Natural killer cell (primary cell): ENCODE measurements around the gene SLC15A3. TPM values are rescaled to one million over a fixed set of nuclear protein-coding genes. Genes with fewer than 3 reads are reported as not detected.
A peak's percentile ranks its signal among the peaks of the same experiment; 100 is the strongest.

Source experiments
- ATAC-seq, 3 donors: fragments of 150-1000 bp in 2 of 3; fragments of 200-7000 bp in 1 of 3; cut with Tn5 transposase; 1 replicate in 1 of 3; 2 replicates in 2 of 3; pipeline ENCODE4 v1.10.0; 2021; ENCODE audit warnings: mild to moderate bottlenecking in 2 of 3, moderate library complexity in 2 of 3
- DNase-seq, 2 donors: peaks; one replicate each; pipeline versions ENCODE4 v3.0.0 to v3.0.0-alpha.2; 2013 to 2021; ENCODE audit warnings: mixed read lengths in 1 of 2
- H3K27ac ChIP-seq: one replicate; pipeline ENCODE4 v1.5.1; 2013; ENCODE audit warnings: mild to moderate bottlenecking, low read length
- H3K27me3 ChIP-seq: one replicate; pipeline ENCODE4 v1.6.1; 2013; ENCODE audit warnings: low read length; ENCODE audit not compliant: control insufficient read depth, insufficient read depth
- H3K36me3 ChIP-seq: one replicate; pipeline ENCODE4 v1.6.1; 2013; ENCODE audit warnings: low read length; ENCODE audit not compliant: control insufficient read depth, insufficient read depth
- H3K4me1 ChIP-seq: one replicate; pipeline ENCODE4 v1.6.1; 2013; ENCODE audit warnings: low read length; ENCODE audit not compliant: control insufficient read depth, insufficient read depth
- H3K4me3 ChIP-seq: one replicate; pipeline ENCODE4 v1.5.1; 2013; ENCODE audit warnings: low read length
- H3K9me3 ChIP-seq: one replicate; pipeline ENCODE4 v1.6.1; 2013; ENCODE audit warnings: low read length; ENCODE audit not compliant: control insufficient read depth, insufficient read depth
- H3K27ac Mint-ChIP-seq, 2 donors: one replicate each; pipeline ENCODE4 v1.8.0; 2022; ENCODE audit warnings: mild to moderate bottlenecking in 2 of 2, mixed read lengths in 2 of 2, moderate library complexity in 1 of 2
- H3K27me3 Mint-ChIP-seq, 2 donors: one replicate each; pipeline ENCODE4 v1.8.0; 2022; ENCODE audit warnings: low read depth in 2 of 2, mixed read lengths in 2 of 2
- H3K36me3 Mint-ChIP-seq: one replicate; pipeline ENCODE4 v1.8.0; 2022; ENCODE audit warnings: mixed read lengths
- H3K4me1 Mint-ChIP-seq, 2 donors: one replicate each; pipeline ENCODE4 v1.8.0; 2022; ENCODE audit warnings: mixed read lengths in 2 of 2
- H3K4me3 Mint-ChIP-seq: one replicate; pipeline ENCODE4 v1.8.0; 2022; ENCODE audit warnings: mild to moderate bottlenecking, moderate library complexity, mixed read lengths
- H3K9me3 Mint-ChIP-seq, 2 donors: one replicate each; pipeline ENCODE4 v1.8.0; 2022; ENCODE audit warnings: mixed read lengths in 2 of 2
- WGBS: methylation state at CpG from one replicate; pipeline ENCODE4 v1.1.7; 2013; ENCODE audit warnings: missing lambda C conversion rate; ENCODE audit not compliant: insufficient coverage; 5-methylcytosine and 5-hydroxymethylcytosine counted together
- intact Hi-C: fragments of 100-400 bp; cut with micrococcal nuclease; formaldehyde crosslinking; loops from one replicate; pipeline ENCODE4 v1.14.2; 2022
- total RNA-seq, 4 donors: library from RNA; stranded (reverse); fragments of 120-200 nt in 1 of 4; gene quantifications; one replicate each; pipeline versions ENCODE4 v1.2.3 to v1.2.4, GENCODE V29; 2013 to 2022
- TF ChIP-seq, protein P1 (sequence below): fragments of 200-600 bp; IDR thresholded peaks from one replicate; pipeline ENCODE4 v1.8.0; 2022; ENCODE audit warnings: antibody characterized with exemption

SLC15A3 gene
- total RNA-seq, 3 donors from 2014 or later (not counting 1 experiment from before 2014, with no cell fraction given) = 11.6 to 26.5 (median 20.1) TPM

GRCh38 chr11:60988658-60989057 is 36.7 kb upstream of the SLC15A3 start:
- WGBS = 92% methylated on average over 2 of the region's 2 CpGs
- H3K4me3 ChIP-seq = no peak overlapping the region
- TF ChIP-seq, protein P1, sequence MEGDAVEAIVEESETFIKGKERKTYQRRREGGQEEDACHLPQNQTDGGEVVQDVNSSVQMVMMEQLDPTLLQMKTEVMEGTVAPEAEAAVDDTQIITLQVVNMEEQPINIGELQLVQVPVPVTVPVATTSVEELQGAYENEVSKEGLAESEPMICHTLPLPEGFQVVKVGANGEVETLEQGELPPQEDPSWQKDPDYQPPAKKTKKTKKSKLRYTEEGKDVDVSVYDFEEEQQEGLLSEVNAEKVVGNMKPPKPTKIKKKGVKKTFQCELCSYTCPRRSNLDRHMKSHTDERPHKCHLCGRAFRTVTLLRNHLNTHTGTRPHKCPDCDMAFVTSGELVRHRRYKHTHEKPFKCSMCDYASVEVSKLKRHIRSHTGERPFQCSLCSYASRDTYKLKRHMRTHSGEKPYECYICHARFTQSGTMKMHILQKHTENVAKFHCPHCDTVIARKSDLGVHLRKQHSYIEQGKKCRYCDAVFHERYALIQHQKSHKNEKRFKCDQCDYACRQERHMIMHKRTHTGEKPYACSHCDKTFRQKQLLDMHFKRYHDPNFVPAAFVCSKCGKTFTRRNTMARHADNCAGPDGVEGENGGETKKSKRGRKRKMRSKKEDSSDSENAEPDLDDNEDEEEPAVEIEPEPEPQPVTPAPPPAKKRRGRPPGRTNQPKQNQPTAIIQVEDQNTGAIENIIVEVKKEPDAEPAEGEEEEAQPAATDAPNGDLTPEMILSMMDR = no peak
- Mint-ChIP-seq H3K27ac (no peak overlapping the region), H3K4me1 (peaks cover 11 to 34% of the 10 kb centered on the region in 2 donors), H3K36me3 (no peaks in the 10 kb centered on the region), H3K9me3 (no peaks in the 10 kb centered on the region), H3K4me3 (no peak overlapping the region), H3K27me3 (peaks cover 0 to 5% of the 10 kb centered on the region in 2 donors)
- ATAC-seq = no peak
- no peaks in the 10 kb centered on the region for H3K36me3 ChIP-seq
- H3K27me3 ChIP-seq = no peaks in the 10 kb centered on the region
- H3K4me1 ChIP-seq = peaks cover 51% of the 10 kb centered on the region
- no peaks in the 10 kb centered on the region for H3K9me3 ChIP-seq
- DNase-seq = no peak
- no peak overlapping the region for H3K27ac ChIP-seq
- intact Hi-C loops = no loop called here

DNA sequence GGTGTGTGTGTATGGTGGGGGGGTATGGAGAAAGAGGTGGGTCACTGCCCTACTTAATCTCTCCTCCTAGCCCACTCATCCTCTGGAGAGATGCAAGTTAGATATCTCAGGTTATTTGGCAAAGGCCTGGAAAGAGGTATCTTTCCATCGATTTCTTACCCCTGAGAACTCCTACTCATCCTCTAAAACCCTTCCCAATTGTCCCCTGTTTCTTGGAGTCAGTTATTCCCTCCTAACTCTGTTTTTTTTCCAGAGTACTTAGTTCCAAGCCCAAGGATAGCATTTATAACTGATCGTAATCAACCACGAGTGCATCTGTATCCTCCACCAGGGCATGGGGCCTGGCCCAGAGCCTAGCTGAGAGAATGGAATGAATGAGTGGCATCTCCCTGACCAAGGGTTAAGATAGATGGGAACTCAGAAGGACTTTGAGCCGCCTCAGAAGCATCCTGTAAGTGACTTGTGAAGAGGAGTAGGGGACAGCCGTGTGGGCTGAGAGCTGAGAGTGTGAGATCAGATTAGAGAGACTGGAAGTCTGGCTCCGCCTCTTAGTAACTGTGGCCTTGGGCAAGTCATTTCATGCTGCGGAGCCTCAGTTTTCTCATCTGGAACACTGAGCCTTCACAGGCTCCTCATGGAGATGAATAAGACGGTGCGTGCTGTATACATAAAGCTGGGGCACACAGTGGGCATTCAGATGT is 35.8 kb upstream of the SLC15A3 start:
- ATAC-seq = peak in 1 of 3 donors; percentile 25
- H3K4me1 Mint-ChIP-seq = peaks cover 6 to 30% of the 10 kb centered on the region in 2 donors
- H3K9me3 ChIP-seq = no peaks in the 10 kb centered on the region
- H3K4me3 ChIP-seq = no peak overlapping the region
- TF ChIP-seq, protein P1 = no peak
- peaks cover 44% of the 10 kb centered on the region for H3K4me1 ChIP-seq
- peaks cover 0 to 5% of the 10 kb centered on the region in 2 donors for H3K27me3 Mint-ChIP-seq
- H3K27me3 ChIP-seq = no peaks in the 10 kb centered on the region
- H3K36me3 Mint-ChIP-seq = no peaks in the 10 kb centered on the region
- peak in 1 of 2 donors; percentile 74 for DNase-seq
- no peaks in the 10 kb centered on the region for H3K9me3 Mint-ChIP-seq
- peak overlapping the region in 1 of 2 donors; percentile 25 for H3K27ac Mint-ChIP-seq
- no peaks in the 10 kb centered on the region for H3K36me3 ChIP-seq
- H3K27ac ChIP-seq = peak overlapping the region; percentile 2
- 83% methylated on average over 9 of the region's 9 CpGs for WGBS
- intact Hi-C loops = no loop called here
- H3K4me3 Mint-ChIP-seq = no peak overlapping the region

DNA sequence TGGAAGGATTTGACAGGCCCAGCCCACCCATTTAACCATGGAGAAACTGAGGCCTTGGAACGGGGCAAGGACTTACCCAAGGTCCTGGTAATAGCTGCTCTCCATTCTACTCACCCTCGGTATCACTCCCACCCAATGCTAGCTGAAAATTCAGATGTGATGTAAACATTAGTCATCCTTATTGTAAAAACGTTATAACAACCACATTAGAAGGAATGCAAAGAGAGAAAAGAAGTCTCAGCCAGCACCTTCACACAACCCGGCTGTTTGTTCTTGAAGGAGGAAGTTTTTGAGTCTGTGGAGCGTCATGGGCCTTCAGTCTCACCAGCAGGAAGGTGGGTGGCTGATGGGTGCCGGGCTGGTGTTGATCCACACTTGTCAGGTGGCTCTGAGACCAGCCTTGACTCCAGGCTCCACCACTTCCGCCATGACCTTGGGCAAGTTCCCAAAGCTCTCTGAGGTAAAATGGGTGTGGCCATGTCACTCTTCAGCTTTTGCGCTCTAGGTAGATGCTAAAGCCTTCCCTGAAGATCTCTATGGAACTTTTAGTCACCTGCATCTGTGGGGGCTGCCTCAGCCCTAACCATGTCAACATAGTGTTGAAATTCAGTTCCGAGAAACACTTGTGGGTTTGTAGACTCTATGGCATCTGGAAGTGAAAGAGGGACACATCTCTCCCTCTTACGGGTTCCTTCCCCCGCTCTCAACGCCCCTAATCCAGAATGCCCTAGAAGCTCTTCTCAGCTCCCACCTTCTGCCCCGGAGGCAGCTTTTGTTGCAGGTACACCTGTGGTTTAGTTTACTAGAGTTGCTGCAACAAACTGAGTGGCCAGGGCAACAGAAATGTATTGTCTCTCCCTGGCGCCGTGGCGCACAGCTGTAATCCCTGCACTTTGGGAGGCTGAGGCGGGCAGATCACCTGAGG is 34.3 kb upstream of the SLC15A3 start:
- peak overlapping the region; percentile 64 for H3K27ac ChIP-seq
- WGBS = 67% methylated on average over 16 of the region's 17 CpGs
- H3K9me3 ChIP-seq = no peaks in the 10 kb centered on the region
- no peaks in the 10 kb centered on the region for H3K9me3 Mint-ChIP-seq
- H3K27me3 ChIP-seq = no peaks in the 10 kb centered on the region
- peak overlapping the region; percentile 43 for H3K4me3 Mint-ChIP-seq
- H3K4me1 Mint-ChIP-seq = peaks cover 6 to 25% of the 10 kb centered on the region in 2 donors
- ATAC-seq = peak; percentile 61 to 86 (median 80)
- H3K4me3 ChIP-seq = no peak overlapping the region
- peaks cover 2% of the 10 kb centered on the region for H3K36me3 ChIP-seq
- intact Hi-C loops = no loop called here
- peak in 1 of 2 donors; percentile 97 for DNase-seq
- TF ChIP-seq, protein P1 = no peak
- H3K4me1 ChIP-seq = peaks cover 50% of the 10 kb centered on the region
- peak overlapping the region; percentile 25 to 82 for H3K27ac Mint-ChIP-seq
- peaks cover 0 to 5% of the 10 kb centered on the region in 2 donors for H3K27me3 Mint-ChIP-seq
- H3K36me3 Mint-ChIP-seq = no peaks in the 10 kb centered on the region
